GM21528 (cell line): Measurements from ENCODE around the gene SHMT1.

Experiments used
- ATAC-seq: cut with Tn5 transposase; IDR thresholded peaks from one replicate; pipeline ENCODE4 v1.9.1; 2021; ENCODE audit warnings: mild to moderate bottlenecking, moderate library complexity; ENCODE audit not compliant: unreplicated experiment, low FRiP score

The SHMT1 gene

DNA sequence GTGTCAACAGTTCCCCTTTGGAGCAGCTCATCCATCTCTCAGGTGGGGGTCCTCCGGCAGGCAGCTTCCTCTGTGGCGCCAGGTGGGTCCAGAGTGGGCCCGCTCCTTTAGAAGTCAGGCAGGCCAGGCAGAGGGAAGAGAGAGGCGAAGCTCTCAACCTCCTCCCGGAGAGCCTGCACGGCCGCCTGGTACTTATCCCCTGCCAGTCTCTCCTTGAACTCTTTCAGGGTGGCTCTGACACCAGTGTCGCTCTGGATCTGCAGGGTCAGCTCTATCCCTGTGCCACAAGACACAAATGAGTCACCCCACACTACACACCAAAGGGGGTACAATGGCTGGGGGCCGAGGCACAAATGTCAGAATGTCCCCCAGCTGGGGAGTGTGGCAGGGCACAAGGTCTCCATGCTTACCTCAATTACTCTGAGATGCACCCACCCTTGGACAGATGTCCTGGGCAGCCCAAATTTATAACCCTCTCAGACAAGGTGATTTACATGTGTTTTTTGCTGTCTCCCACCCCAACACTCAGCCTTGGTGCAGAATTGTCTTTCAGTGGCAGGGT is 34.6 kb downstream of the SHMT1 start:
- ATAC-seq, result no peak

DNA sequence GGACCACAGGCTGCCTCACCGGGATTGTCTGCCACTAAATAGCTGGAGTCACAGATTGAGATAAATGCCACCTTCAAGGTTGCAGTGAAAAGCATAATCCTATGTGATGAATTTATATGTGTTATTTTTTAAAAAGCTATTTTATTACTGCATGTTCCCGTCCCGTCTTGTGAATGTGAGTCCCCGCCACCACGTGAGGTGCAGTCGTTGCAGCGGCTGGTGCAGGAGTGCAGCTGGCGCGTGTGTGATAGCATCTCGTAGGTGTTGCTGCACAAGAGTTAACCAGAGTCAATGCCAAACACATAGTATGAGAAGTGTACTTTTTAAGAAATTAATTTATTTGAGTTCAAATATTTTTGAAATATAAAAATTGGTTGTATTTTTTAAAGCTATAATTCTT is 35.8 kb downstream of the SHMT1 start:
- no peak for ATAC-seq

- ATAC-seq, result no peak
Observed at GRCh38 chr17:18327093-18327492, 36.3 kb downstream of the SHMT1 start.

GRCh38 chr17:18326572-18326971 is 36.8 kb downstream of the SHMT1 start:
- no peak for ATAC-seq

DNA sequence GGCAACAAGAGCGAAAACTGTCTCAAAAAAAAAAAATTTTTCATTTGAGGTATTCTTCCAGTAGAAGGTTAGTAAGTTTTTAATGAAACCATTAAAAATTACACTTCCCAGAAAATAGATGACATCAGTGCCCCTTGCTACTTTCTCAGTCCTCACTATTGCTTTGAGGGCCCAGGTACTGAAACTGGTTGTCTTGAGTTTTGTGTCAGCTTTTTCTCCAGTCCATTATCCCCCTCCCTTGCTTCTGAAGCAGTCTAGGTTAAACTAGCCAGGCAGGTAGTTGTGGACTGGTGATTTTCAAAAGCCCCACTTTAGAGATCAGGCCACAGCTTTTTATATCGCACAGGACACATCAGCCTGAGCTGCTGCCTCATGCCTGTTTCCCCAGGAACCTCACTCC is 37.3 kb downstream of the SHMT1 start:
- ATAC-seq, result no peak

DNA sequence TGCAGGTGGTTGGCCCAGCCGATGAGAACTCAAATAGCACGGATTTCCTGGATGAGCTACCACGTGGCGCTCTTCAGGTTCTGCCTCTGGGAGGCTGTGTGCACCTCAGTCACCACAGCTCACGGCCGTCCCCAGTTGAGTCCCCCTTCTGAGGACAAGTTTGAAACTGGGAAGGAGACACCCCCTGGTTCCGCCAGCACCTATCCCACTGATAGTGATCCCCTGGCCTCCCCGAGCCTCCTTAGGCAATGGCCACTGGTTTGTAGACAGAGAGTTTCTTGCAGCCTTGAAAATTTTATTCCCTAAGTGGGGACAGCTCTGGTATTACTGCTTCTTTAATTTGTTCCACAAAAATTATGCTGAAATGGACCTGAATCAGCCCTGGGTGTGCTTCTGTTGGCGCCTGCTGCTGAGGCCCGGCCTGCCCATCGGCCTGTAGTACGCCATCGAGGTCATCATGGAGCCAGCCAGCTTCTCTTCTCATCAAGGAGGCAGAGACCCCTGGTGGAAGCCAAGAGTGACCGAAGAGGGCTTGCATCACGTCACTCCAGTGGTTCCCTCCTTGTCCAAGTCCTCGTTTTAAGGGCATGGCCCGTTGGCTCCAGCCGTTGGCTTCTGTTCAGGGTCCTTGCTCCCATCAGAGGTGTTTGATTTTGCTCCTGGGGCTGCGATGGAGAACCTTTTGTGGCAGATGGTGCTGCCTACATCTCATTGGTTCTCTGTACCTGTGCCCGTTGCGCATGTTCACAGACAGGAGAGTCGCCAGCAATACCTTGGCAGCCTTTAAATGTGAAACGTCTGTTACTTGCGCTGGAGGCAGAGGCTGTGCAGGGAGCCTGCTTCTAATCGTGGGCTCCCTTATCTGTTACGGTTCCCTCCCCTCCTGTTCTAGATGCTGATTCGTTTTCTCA is 39.0 kb downstream of the SHMT1 start:
- ATAC-seq, result no peak

GRCh38 chr17:18323507-18324139 is 39.7 kb downstream of the SHMT1 start:
- ATAC-seq, result no peak

DNA sequence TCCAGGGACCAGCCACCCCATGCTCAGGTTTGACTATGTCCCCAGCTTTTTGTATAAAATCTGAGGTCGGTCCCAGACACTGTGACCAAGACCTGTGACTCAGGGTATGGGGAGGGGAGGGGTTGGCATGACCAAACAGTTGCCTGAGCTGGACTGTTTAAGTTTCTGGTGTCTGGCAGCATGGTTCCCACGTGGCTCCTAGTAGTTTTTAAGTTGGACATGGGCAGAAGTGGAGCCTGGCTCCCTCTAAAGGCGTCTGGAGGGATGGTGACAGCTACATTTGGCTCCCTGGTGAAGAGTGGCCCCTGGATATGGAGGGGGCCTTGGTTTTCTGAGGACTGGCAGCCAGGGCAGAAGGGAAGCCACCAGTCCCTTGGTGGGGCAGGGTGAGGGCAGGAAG is 40.3 kb downstream of the SHMT1 start:
- no peak for ATAC-seq

DNA sequence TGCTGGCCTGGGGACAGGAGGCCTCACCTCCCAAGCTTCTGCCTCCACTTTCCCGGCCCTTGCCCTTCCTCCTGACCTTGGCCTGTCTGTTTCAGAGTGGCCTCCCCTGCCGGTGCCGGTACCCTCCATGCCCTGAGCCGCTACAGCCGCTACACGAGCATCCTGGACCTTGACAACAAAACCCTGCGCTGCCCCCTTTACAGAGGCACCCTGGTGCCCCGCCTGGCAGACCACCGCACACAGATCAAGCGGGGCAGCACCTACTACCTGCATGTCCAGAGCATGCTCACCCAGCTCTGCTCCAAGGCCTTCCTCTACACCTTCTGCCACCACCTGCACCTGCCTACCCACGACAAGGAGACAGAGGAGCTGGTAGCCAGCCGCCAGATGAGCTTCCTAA is 40.8 kb downstream of the SHMT1 start:
- no peak for ATAC-seq

GRCh38 chr17:18321309-18321708 is 42.0 kb downstream of the SHMT1 start:
- no peak for ATAC-seq

GRCh38 chr17:18320301-18320700 is 43.0 kb downstream of the SHMT1 start:
- ATAC-seq, result no peak

GRCh38 chr17:18319604-18320256 is 43.6 kb downstream of the SHMT1 start:
- no peak for ATAC-seq

- ATAC-seq, result no peak
Observed at GRCh38 chr17:18318771-18319450, 44.4 kb downstream of the SHMT1 start.

DNA sequence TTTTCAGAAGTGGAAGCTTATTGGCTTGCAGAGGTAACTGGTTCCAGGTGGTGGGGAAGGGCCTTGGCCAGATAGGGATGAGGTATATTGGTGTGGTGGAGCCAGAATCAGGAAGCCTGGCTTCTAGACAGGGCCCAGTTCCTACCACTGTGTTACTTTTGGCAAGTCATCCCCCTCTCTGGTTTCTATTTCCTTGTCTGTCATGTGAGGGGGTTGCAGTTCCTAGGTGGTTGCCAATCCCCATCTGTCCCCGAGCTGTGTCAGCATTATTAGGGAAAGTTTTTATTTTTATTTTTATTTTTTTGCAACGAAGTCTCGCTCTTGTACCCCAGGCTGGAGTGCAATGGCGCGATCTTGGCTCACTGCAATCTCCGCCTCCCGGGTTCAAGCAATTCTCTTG is 45.2 kb downstream of the SHMT1 start:
- no peak for ATAC-seq

DNA sequence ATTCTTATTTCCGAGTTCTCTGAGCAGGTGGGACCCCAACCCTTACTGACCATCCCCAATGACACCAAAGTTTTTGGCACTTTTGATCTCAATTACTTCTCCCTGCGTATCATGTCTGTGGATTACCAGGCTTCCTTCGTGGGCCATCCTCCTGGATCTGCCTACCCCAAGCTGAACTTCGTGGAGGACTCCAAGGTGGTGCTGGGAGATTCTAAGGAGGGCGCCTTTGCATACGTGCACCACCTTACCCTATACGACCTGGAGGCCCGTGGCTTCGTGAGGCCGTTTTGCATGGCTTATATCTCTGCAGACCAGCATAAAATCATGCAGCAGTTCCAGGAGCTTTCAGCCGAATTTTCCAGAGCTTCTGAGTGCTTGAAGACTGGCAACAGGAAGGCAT is 47.4 kb downstream of the SHMT1 start:
- ATAC-seq, result no peak

- ATAC-seq, result peak; percentile 7
Observed at GRCh38 chr17:18315562-18315922, 47.8 kb downstream of the SHMT1 start.

GRCh38 chr17:18314731-18315561 is 48.4 kb downstream of the SHMT1 start, which contains the start of the genes SMCR8 and TOP3A:
SMCR8 (plus strand) TSS chr17:18315293; CDS start chr17:18315790, 497 bp downstream.
TOP3A (minus strand) TSS chr17:18314994; CDS start chr17:18314778, 216 bp downstream.
- ATAC-seq, result peak; percentile 79

GRCh38 chr17:18314059-18314730 is 49.2 kb downstream of the SHMT1 start:
- ATAC-seq, result peak; percentile 19

DNA sequence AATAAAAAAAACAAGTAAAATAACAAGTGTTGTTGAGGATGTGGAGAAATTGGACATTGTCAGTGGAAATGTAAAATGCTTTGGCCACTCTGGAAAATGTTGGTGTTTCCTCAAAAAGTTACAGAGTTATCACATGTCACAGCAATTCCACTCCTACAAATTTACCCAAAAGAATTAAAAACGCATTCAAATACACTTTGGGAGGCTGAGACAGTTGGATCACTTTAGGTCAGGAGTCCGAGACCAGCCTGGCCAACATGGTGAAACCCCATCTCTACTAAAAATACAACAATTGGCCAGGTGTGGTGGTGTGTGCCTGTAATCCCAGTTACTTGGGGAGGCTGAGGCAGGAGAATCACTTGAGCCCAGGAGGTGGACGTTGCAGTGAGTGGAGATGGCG is 54.1 kb downstream of the SHMT1 start:
- ATAC-seq, result no peak
